Measurements from ENCODE around the gene CYTH4. TPM values are rescaled to one million over a fixed set of nuclear protein-coding genes. Genes with fewer than 3 reads are reported as not detected.

CYTH4 gene
- polyA plus RNA-seq, 2 of the 4 experiments (the other 2 are of a cell fraction) = 0.05 to 0.10 TPM

DNA sequence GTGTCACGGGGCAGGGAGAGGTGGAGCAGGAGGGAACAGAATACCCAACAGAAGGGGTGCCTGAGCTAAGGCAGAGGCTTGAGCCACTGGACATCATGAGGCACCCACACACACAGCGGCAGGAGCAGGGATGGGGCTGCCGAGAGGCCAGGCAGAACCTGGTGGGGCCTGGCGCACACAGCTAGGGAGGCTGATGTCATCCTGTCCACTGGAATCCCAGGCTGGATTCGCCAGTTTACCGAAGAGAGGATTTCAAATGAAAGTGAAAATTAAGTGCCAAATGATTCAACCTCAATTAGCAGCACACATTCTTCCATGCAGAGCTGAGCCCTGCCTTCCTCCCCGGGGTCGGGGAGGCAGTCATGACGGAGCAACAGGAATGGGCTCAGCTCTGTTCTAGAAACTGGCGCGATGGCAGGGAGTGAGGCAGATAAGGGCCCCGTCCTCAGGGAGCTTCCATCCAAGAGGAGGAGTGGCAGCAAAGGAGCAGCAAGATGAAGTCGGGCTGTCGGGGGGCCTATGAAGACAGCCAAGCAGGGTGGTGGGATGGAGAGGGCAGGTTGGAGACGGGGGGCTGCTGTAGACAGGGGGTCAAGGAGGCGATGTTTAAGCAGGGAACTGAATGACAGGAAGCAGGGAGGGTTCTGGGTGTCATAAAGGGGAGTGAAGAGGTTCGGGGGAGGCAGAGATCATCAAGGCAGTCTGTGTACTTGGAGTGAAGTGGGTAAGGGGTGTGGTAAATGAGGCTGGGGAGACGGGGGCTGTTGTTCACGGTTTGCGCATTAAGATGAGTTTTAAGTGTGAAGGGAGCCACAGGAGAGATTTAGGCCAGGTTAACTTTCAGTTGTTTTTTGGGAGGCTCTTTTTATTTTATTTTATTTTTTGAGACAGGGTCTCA lies 44.7 kb upstream of the CYTH4 start:
- TF ChIP-seq ESRRA (IDR thresholded peaks at IDR 0.05; ENCODE audit: borderline replicate concordance, low read length) (no peak), CBX8 (IDR thresholded peaks at IDR 0.05) (no peak), PHF8 (IDR thresholded peaks at IDR 0.05; ENCODE audit: borderline replicate concordance, low read depth) (no peak), TP53 (CRISPR knock-in tag; IDR thresholded peaks at IDR 0.05) (no peak), HEYL (CRISPR knock-in tag; IDR thresholded peaks at IDR 0.05) (no peak), HOXA7 (CRISPR knock-in tag; IDR thresholded peaks at IDR 0.05) (no peak), EP300 (IDR thresholded peaks at IDR 0.05) (no peak)
- TF ChIP-seq, protein P1, sequence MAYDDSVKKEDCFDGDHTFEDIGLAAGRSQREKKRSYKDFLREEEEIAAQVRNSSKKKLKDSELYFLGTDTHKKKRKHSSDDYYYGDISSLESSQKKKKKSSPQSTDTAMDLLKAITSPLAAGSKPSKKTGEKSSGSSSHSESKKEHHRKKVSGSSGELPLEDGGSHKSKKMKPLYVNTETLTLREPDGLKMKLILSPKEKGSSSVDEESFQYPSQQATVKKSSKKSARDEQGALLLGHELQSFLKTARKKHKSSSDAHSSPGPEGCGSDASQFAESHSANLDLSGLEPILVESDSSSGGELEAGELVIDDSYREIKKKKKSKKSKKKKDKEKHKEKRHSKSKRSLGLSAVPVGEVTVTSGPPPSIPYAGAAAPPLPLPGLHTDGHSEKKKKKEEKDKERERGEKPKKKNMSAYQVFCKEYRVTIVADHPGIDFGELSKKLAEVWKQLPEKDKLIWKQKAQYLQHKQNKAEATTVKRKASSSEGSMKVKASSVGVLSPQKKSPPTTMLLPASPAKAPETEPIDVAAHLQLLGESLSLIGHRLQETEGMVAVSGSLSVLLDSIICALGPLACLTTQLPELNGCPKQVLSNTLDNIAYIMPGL (CRISPR knock-in tag; IDR thresholded peaks at IDR 0.05; ENCODE audit: borderline replicate concordance) = no peak
- Histone ChIP-seq H3K9me3 (no peaks in the 10 kb centered on the region), H3K4me3 (no peak overlapping the region), H3K4me1 (peaks cover 2% of the 10 kb centered on the region; the same call in 1 of the 3 replicates), H3K27ac (no peak overlapping the region), H3K4me2 (no peak overlapping the region)
- DNase-seq (ENCODE audit: low read depth in 1 of 2, low spot score in 1 of 2) (no peak), ATAC-seq (no peak), FAIRE-seq (no peak)
- POLR2A ChIA-PET = no interaction called here
- WGBS (ENCODE audit: missing lambda C conversion rate) = 84% methylated on average over 20 of the region's 20 CpGs
- CTCF ChIA-PET = interaction anchor here (1.3 to 3.2 kb wide), 3 partner anchors 15 to 38 kb away, joined by 3 to 13 read pairs (median 6); no protein-coding TSS in a partner anchor

DNA sequence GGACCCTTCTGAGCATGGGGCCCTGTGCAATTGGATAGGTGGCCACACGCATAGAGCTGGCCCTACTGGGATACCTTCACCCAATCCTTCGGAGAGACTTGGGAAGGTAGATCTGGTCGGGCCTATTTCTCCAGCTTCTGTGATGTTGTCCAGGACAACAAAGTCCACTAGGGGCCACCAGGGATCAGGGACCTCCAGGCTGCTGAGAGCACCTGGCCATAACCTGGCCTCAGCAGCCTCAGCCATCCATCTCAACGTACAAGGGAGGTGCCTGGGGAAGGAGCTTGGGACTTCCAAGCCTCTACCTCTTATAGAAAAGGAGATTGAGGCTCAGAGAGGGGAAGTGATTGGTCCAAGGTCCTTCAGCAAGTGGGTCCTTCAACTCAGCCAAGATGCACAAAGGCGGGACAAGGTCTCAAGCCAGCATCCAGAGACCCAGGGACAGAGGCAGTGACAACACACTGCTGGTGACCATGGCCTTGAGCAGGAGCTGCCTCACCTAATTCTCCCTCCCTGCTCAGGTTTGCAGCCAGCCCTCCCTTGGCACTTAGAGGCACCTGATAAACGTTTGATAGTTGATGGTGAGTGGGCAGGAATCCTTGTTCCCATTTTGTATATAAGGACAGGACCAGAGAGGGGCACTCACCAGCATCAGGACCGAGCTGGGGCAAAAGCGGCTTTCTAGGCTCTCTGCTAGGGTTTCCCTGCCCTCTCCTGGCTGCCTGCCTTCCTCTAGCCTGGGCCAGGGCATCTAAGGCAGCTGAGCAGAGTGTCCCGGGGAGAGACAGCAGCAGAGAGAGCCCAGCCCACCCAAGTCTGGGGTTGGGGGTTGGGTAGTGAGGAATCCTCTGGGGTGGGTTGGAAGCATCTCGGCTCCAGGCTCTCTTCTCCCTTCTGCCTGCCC lies 42.7 kb upstream of the CYTH4 start:
- DNase-seq (ENCODE audit: low read depth in 1 of 2, low spot score in 1 of 2) = no peak
- Histone ChIP-seq H3K9me3 (no peaks in the 10 kb centered on the region), H3K4me1 (peaks cover 3% of the 10 kb centered on the region; the same call in 1 of the 3 replicates), H3K4me2 (no peak overlapping the region), H3K27ac (no peak overlapping the region), H3K4me3 (no peak overlapping the region)
- ATAC-seq = no peak
- CTCF ChIA-PET = interaction anchor here (0.5 to 2.5 kb wide), 4 partner anchors 11 to 553 kb away, joined by 4 to 15 read pairs (median 4); no protein-coding TSS in a partner anchor
- TF ChIP-seq EHMT2 (IDR thresholded peaks at IDR 0.05; ENCODE audit: low read depth) = no peak
- no peak for TF ChIP-seq NPAS2 (CRISPR knock-in tag; IDR thresholded peaks at IDR 0.05; ENCODE audit: borderline replicate concordance)
- no peak for TF ChIP-seq CBX8 (IDR thresholded peaks at IDR 0.05)
- TF ChIP-seq CBX2 (IDR thresholded peaks at IDR 0.05; ENCODE audit: borderline replicate concordance, low read depth) = no peak
- TF ChIP-seq, protein P2, sequence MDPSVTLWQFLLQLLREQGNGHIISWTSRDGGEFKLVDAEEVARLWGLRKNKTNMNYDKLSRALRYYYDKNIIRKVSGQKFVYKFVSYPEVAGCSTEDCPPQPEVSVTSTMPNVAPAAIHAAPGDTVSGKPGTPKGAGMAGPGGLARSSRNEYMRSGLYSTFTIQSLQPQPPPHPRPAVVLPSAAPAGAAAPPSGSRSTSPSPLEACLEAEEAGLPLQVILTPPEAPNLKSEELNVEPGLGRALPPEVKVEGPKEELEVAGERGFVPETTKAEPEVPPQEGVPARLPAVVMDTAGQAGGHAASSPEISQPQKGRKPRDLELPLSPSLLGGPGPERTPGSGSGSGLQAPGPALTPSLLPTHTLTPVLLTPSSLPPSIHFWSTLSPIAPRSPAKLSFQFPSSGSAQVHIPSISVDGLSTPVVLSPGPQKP (IDR thresholded peaks at IDR 0.05; ENCODE audit: low read depth, low read length) = no peak
- no peak for TF ChIP-seq ESRRA (IDR thresholded peaks at IDR 0.05; ENCODE audit: borderline replicate concordance, low read length)
- no peak for TF ChIP-seq BHLHE40 (IDR thresholded peaks at IDR 0.05; ENCODE audit: low read depth, low read length)
- TF ChIP-seq MAZ (IDR thresholded peaks at IDR 0.05; ENCODE audit: borderline replicate concordance, low read depth, low read length) = no peak
- TF ChIP-seq HOXA7 (CRISPR knock-in tag; IDR thresholded peaks at IDR 0.05) = no peak
- POLR2A ChIA-PET = no interaction called here
- no peak for FAIRE-seq
- WGBS (ENCODE audit: missing lambda C conversion rate) = 79% methylated on average over 7 of the region's 10 CpGs

DNA sequence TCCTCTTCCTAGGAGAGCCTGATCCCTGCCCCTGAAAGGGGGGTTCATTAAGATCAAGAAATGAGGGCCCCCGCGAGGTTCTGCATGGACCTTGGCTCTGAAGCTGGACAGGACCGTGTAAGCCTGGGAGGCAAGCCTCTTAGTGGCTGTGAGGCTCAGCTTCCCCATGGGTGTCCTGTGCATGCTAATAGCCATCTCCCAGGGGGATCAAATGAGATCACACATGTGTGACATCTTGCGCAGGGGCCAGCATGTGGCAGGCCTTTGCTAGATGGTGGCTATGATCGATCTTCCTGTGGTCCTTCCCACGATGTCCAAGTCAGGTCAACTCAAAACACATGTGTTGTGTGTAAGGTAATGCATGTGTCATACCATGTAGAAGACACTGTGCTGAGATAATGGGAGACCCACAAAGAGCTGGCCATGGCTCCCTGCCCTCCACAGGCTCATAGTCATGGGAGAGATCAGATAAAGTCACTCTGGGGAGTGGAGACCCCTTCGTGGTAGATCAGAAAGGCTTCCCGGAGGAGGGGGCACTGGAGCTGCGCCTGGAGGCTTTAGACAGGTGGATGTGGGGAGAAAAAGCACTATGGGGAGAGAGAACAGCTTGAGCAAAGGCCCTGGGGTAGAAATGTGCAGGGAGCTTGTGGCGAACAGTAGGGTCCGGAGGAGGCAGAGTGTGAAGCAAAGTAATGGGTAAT lies 41.9 kb upstream of the CYTH4 start:
- DNase-seq (ENCODE audit: low read depth in 1 of 2, low spot score in 1 of 2) = no peak
- Histone ChIP-seq H3K9me3 (no peaks in the 10 kb centered on the region), H3K4me2 (no peak overlapping the region), H3K4me3 (no peak overlapping the region), H3K27ac (no peak overlapping the region), H3K4me1 (peaks cover 3% of the 10 kb centered on the region; the same call in 1 of the 3 replicates)
- FAIRE-seq = no peak
- WGBS (ENCODE audit: missing lambda C conversion rate) = 79% methylated on average over 7 of the region's 11 CpGs
- POLR2A ChIA-PET = no interaction called here
- no peak for ATAC-seq
- CTCF ChIA-PET = interaction anchor here (0.9 to 2.5 kb wide), 4 partner anchors 9 to 74 kb away, joined by 4 to 15 read pairs (median 5); no protein-coding TSS in a partner anchor
- TF ChIP-seq, protein P3, sequence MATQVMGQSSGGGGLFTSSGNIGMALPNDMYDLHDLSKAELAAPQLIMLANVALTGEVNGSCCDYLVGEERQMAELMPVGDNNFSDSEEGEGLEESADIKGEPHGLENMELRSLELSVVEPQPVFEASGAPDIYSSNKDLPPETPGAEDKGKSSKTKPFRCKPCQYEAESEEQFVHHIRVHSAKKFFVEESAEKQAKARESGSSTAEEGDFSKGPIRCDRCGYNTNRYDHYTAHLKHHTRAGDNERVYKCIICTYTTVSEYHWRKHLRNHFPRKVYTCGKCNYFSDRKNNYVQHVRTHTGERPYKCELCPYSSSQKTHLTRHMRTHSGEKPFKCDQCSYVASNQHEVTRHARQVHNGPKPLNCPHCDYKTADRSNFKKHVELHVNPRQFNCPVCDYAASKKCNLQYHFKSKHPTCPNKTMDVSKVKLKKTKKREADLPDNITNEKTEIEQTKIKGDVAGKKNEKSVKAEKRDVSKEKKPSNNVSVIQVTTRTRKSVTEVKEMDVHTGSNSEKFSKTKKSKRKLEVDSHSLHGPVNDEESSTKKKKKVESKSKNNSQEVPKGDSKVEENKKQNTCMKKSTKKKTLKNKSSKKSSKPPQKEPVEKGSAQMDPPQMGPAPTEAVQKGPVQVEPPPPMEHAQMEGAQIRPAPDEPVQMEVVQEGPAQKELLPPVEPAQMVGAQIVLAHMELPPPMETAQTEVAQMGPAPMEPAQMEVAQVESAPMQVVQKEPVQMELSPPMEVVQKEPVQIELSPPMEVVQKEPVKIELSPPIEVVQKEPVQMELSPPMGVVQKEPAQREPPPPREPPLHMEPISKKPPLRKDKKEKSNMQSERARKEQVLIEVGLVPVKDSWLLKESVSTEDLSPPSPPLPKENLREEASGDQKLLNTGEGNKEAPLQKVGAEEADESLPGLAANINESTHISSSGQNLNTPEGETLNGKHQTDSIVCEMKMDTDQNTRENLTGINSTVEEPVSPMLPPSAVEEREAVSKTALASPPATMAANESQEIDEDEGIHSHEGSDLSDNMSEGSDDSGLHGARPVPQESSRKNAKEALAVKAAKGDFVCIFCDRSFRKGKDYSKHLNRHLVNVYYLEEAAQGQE (IDR thresholded peaks at IDR 0.05) = no peak
- TF ChIP-seq PHF8 (IDR thresholded peaks at IDR 0.05; ENCODE audit: borderline replicate concordance, low read depth) (no peak), MAZ (IDR thresholded peaks at IDR 0.05; ENCODE audit: borderline replicate concordance, low read depth, low read length) (no peak), EP300 (IDR thresholded peaks at IDR 0.05) (no peak), RCOR1 (IDR thresholded peaks at IDR 0.05; ENCODE audit: low read depth, low read length) (no peak), NFE2L2 (conservative IDR thresholded peaks at IDR 0.05; ENCODE audit: low read length) (no peak), POLR2AphosphoS2 (conservative IDR thresholded peaks at IDR 0.05; ENCODE audit: low read length) (no peak)
- TF ChIP-seq, protein P1 (CRISPR knock-in tag; IDR thresholded peaks at IDR 0.05; ENCODE audit: borderline replicate concordance) = no peak
